ENCODE results near the gene TP53TG3. TPM values are rescaled to one million over a fixed set of nuclear protein-coding genes. Genes with fewer than 3 reads are reported as not detected.
"Not testable (repeated sequence)": the region's sequence is repeated elsewhere in the genome, so short reads cannot be mapped to it uniquely, and the experiment has no call there.

The TP53TG3 gene, protein sequence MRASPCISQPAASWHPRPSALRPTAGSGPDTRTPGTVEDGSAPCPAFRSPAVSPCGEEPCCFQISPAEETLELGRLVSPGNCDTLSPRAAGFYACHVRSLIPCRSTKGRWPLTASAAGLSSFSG
- not detected for polyA plus RNA-seq (2013, experiment 1 of 2)
- polyA plus RNA-seq (2013, experiment 2 of 2) = not detected

DNA sequence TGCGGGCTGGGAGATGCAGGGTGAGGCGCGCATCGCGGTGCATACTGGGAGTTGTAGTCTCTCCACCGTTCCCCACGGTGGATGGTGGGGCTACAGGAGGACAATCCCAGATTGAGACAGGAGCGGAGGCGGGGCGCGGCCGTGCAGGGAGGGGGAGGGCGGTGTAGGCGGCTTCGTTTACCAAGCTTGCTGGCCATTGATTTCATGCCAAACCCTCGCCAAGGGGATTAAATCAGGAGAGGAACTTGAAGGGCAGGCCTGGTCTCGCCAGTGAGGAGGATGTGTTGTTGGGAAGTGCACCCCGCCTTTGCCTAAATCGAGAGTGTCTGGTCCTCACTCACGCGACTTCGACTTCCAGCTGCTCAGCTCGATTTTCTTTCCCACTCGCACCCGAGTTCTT is at the start of gene TP53TG3:
TSS of gene TP53TG3 (minus strand) at position 101 of the 400 bp plus-strand sequence. CDS start at position 33, 68 bp downstream.
- not testable (repeated sequence) for H3K4ac ChIP-seq (ENCODE audit: low read depth, low read length); H3K18ac ChIP-seq (ENCODE audit: low read length); H3K9ac ChIP-seq (ENCODE audit: low read length); H2BK15ac ChIP-seq (replicated peaks; ENCODE audit: low read depth); H3K79me1 ChIP-seq (ENCODE audit: low read length); H3K36me3 ChIP-seq (ENCODE audit: control insufficient read depth, insufficient read depth, low read length); H3K23ac ChIP-seq (ENCODE audit: low read length); H4K8ac ChIP-seq (ENCODE audit: low read depth, low read length); H3K56ac ChIP-seq (ENCODE audit: low read length); DNase-seq; H3K4me3 ChIP-seq (ENCODE audit: low read length); H2AK5ac ChIP-seq (ENCODE audit: low read length); H2BK5ac ChIP-seq (ENCODE audit: low read length); H3K27ac ChIP-seq (ENCODE audit: low read depth, low read length); H4K5ac ChIP-seq (ENCODE audit: low read length); H3K79me2 ChIP-seq (ENCODE audit: control insufficient read depth, insufficient read depth, low read length); H2BK120ac ChIP-seq (ENCODE audit: low read depth, low read length); H3K4me2 ChIP-seq (ENCODE audit: low read length); H3K27me3 ChIP-seq (ENCODE audit: insufficient read depth, low read length, poor library complexity); H3K4me1 ChIP-seq (ENCODE audit: control insufficient read depth, low read depth, low read length)
- no CpG with 5 or more reads among the region's 25 CpGs for WGBS (ENCODE audit: extremely low coverage, insufficient coverage, low lambda C conversion rate)

DNA sequence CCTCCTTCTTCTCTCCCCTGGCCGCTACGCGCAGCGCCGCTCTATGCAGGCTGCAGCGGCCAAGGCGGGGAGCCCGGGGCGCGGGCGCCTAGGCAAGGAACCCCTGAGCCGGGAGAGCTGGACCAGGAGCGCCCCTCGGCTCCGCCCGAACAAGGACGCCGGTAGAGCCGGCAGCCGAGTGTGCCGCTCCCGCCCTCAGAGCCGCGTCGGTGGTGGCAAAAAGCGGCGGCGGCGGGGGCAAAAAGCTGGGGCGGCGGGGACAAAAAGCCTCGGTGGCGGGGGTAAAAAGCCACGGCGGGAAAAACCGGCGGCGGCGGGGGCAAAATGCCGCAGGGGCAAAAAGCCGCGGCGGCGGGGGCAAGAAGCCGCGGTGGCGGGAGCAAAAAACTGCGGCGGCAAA is 25.1 kb downstream of the TP53TG3 start:
- not testable (repeated sequence) for H2BK120ac ChIP-seq (ENCODE audit: low read depth, low read length); H2BK15ac ChIP-seq (replicated peaks; ENCODE audit: low read depth); H3K56ac ChIP-seq (ENCODE audit: low read length); H4K8ac ChIP-seq (ENCODE audit: low read depth, low read length); H3K4ac ChIP-seq (ENCODE audit: low read depth, low read length); H3K36me3 ChIP-seq (ENCODE audit: control insufficient read depth, insufficient read depth, low read length); H3K4me1 ChIP-seq (ENCODE audit: control insufficient read depth, low read depth, low read length); DNase-seq; H3K27ac ChIP-seq (ENCODE audit: low read depth, low read length); H3K27me3 ChIP-seq (ENCODE audit: insufficient read depth, low read length, poor library complexity); H3K79me1 ChIP-seq (ENCODE audit: low read length); H3K23ac ChIP-seq (ENCODE audit: low read length); H3K18ac ChIP-seq (ENCODE audit: low read length); H3K4me3 ChIP-seq (ENCODE audit: low read length); H2AK5ac ChIP-seq (ENCODE audit: low read length); H3K9ac ChIP-seq (ENCODE audit: low read length); H2BK5ac ChIP-seq (ENCODE audit: low read length); H4K5ac ChIP-seq (ENCODE audit: low read length); H3K4me2 ChIP-seq (ENCODE audit: low read length); H3K79me2 ChIP-seq (ENCODE audit: control insufficient read depth, insufficient read depth, low read length)
- no CpG with 5 or more reads among the region's 49 CpGs for WGBS (ENCODE audit: extremely low coverage, insufficient coverage, low lambda C conversion rate)

DNA sequence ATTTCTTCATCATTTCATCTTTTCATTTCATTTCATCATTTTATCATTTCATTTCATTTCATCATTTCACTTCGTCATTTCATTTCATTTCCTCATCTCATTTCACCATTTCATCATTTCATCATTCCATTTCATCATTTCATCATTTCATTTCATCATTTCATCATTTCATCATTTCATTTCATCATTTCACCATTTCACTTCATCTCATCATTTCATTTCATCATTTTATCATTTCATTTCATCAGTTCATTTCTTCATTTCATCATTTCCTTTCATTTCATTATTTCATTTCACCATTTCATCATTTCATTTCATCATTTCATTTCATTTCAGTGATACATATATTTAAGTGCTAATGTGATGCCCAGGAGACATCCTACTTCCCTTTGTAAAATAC is 28.4 kb downstream of the TP53TG3 start:
- H2BK5ac ChIP-seq (ENCODE audit: low read length); H2AK5ac ChIP-seq (ENCODE audit: low read length); H3K4me3 ChIP-seq (ENCODE audit: low read length); H2BK120ac ChIP-seq (ENCODE audit: low read depth, low read length); H3K23ac ChIP-seq (ENCODE audit: low read length); H3K9ac ChIP-seq (ENCODE audit: low read length); H3K56ac ChIP-seq (ENCODE audit: low read length); H3K79me1 ChIP-seq (ENCODE audit: low read length); H4K5ac ChIP-seq (ENCODE audit: low read length); H3K18ac ChIP-seq (ENCODE audit: low read length); DNase-seq; H4K8ac ChIP-seq (ENCODE audit: low read depth, low read length); H2BK15ac ChIP-seq (replicated peaks; ENCODE audit: low read depth); H3K27me3 ChIP-seq (ENCODE audit: insufficient read depth, low read length, poor library complexity); H3K36me3 ChIP-seq (ENCODE audit: control insufficient read depth, insufficient read depth, low read length); H3K4ac ChIP-seq (ENCODE audit: low read depth, low read length); H3K4me1 ChIP-seq (ENCODE audit: control insufficient read depth, low read depth, low read length); H3K27ac ChIP-seq (ENCODE audit: low read depth, low read length); H3K4me2 ChIP-seq (ENCODE audit: low read length); H3K79me2 ChIP-seq (ENCODE audit: control insufficient read depth, insufficient read depth, low read length): not testable (repeated sequence)
- no CpG with 5 or more reads among the region's 1 CpG for WGBS (ENCODE audit: extremely low coverage, insufficient coverage, low lambda C conversion rate)

DNA sequence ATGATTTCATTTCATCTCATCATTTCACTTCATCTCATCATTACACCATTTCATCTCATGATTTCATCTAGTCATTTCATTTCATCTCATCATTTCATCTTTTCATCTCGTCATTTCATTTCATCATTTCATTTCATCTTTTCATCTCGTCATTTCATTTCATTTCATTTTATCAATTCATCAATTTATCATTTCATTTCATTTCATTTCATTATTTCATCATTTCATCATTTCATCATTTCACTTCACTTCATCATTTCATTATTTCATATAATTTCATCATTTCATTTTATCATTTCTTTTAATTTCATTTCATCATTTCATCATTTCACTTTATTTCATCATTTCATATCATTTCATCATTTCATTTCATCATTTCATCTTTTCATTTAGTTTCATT is 29.2 kb downstream of the TP53TG3 start:
- not testable (repeated sequence) for H3K36me3 ChIP-seq (ENCODE audit: control insufficient read depth, insufficient read depth, low read length); H3K27me3 ChIP-seq (ENCODE audit: insufficient read depth, low read length, poor library complexity); H4K5ac ChIP-seq (ENCODE audit: low read length); H4K8ac ChIP-seq (ENCODE audit: low read depth, low read length); H2BK15ac ChIP-seq (replicated peaks; ENCODE audit: low read depth); H3K9ac ChIP-seq (ENCODE audit: low read length); H3K4ac ChIP-seq (ENCODE audit: low read depth, low read length); H3K79me2 ChIP-seq (ENCODE audit: control insufficient read depth, insufficient read depth, low read length); H3K79me1 ChIP-seq (ENCODE audit: low read length); H3K18ac ChIP-seq (ENCODE audit: low read length); H3K56ac ChIP-seq (ENCODE audit: low read length); H3K4me3 ChIP-seq (ENCODE audit: low read length); H2BK120ac ChIP-seq (ENCODE audit: low read depth, low read length); H3K23ac ChIP-seq (ENCODE audit: low read length); H3K4me2 ChIP-seq (ENCODE audit: low read length); H2AK5ac ChIP-seq (ENCODE audit: low read length); H2BK5ac ChIP-seq (ENCODE audit: low read length); H3K27ac ChIP-seq (ENCODE audit: low read depth, low read length); DNase-seq; H3K4me1 ChIP-seq (ENCODE audit: control insufficient read depth, low read depth, low read length)
- WGBS (ENCODE audit: extremely low coverage, insufficient coverage, low lambda C conversion rate) = 100% methylated on average over 1 of the region's 2 CpGs

DNA sequence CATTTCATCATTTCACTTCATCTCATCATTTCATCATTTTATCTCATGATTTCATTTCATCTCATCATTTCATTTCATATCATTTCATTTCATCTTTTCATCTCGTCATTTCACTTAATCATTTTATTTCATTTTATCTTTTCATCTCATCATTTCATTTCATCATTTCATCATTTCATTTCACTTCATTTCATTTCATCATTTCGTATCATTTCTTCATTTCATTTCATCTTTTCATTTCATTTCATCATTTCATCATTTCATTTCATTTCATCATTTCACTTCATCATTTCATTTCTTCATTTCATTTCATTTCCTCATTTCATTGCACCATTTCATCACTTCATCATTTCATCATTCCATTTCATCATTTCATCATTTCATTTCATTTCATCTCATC is 29.8 kb downstream of the TP53TG3 start:
- not testable (repeated sequence) for H3K79me2 ChIP-seq (ENCODE audit: control insufficient read depth, insufficient read depth, low read length); H3K36me3 ChIP-seq (ENCODE audit: control insufficient read depth, insufficient read depth, low read length); H3K27me3 ChIP-seq (ENCODE audit: insufficient read depth, low read length, poor library complexity); H3K4me1 ChIP-seq (ENCODE audit: control insufficient read depth, low read depth, low read length); H3K4me3 ChIP-seq (ENCODE audit: low read length); H3K27ac ChIP-seq (ENCODE audit: low read depth, low read length); H3K23ac ChIP-seq (ENCODE audit: low read length); H4K5ac ChIP-seq (ENCODE audit: low read length); H3K56ac ChIP-seq (ENCODE audit: low read length); H2AK5ac ChIP-seq (ENCODE audit: low read length); H3K9ac ChIP-seq (ENCODE audit: low read length); H3K79me1 ChIP-seq (ENCODE audit: low read length); H3K18ac ChIP-seq (ENCODE audit: low read length); H2BK5ac ChIP-seq (ENCODE audit: low read length); H3K4ac ChIP-seq (ENCODE audit: low read depth, low read length); H4K8ac ChIP-seq (ENCODE audit: low read depth, low read length); DNase-seq; H2BK15ac ChIP-seq (replicated peaks; ENCODE audit: low read depth); H3K4me2 ChIP-seq (ENCODE audit: low read length); H2BK120ac ChIP-seq (ENCODE audit: low read depth, low read length)
- 100% methylated on average over 1 of the region's 2 CpGs for WGBS (ENCODE audit: extremely low coverage, insufficient coverage, low lambda C conversion rate)

DNA sequence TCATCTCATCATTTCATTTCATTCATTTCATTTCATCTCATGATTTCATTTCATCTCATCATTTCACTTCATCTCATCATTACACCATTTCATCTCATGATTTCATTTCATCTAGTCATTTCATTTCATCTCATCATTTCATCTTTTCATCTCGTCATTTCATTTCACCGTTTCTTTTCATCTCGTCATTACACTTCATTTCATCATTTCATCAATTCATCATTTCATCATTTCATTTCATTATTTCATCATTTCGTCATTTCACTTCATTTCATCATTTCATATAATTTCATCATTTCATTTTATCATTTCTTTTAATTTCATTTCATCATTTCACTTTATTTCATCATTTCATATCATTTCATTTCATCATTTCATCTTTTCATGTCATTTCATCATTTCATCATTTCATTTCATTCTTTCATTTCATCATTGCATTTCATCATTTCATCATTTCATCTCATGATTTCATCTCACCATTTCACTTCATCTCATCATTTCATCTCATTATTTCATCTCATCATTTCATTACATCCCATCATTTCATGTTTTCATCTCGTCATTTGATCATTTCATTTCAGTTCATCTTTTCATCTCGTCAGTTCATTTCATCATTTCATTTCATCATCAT is 30.6 kb downstream of the TP53TG3 start:
- not testable (repeated sequence) for H3K4me2 ChIP-seq (ENCODE audit: low read length)
- 100% methylated on average over 5 of the region's 6 CpGs for WGBS (ENCODE audit: extremely low coverage, insufficient coverage, low lambda C conversion rate)

More for the DNA sequence above, 30.6 kb downstream of the TP53TG3 start:
- not testable (repeated sequence) for H4K8ac ChIP-seq (ENCODE audit: low read depth, low read length); H3K4ac ChIP-seq (ENCODE audit: low read depth, low read length); H2BK5ac ChIP-seq (ENCODE audit: low read length); H3K4me3 ChIP-seq (ENCODE audit: low read length); H3K79me1 ChIP-seq (ENCODE audit: low read length); H2BK120ac ChIP-seq (ENCODE audit: low read depth, low read length); H2AK5ac ChIP-seq (ENCODE audit: low read length); H3K18ac ChIP-seq (ENCODE audit: low read length); H3K56ac ChIP-seq (ENCODE audit: low read length); H3K23ac ChIP-seq (ENCODE audit: low read length); H3K79me2 ChIP-seq (ENCODE audit: control insufficient read depth, insufficient read depth, low read length); H3K27me3 ChIP-seq (ENCODE audit: insufficient read depth, low read length, poor library complexity); H2BK15ac ChIP-seq (replicated peaks; ENCODE audit: low read depth); H3K9ac ChIP-seq (ENCODE audit: low read length); H3K4me1 ChIP-seq (ENCODE audit: control insufficient read depth, low read depth, low read length); H3K27ac ChIP-seq (ENCODE audit: low read depth, low read length); H4K5ac ChIP-seq (ENCODE audit: low read length); H3K36me3 ChIP-seq (ENCODE audit: control insufficient read depth, insufficient read depth, low read length); DNase-seq

Measured in mesendoderm (in vitro differentiated cells).